ENCODE results near the gene CUTC.
"Not testable (repeated sequence)": the region's sequence is repeated elsewhere in the genome, so short reads cannot be mapped to it uniquely, and the experiment has no call there.

The CUTC gene

DNA sequence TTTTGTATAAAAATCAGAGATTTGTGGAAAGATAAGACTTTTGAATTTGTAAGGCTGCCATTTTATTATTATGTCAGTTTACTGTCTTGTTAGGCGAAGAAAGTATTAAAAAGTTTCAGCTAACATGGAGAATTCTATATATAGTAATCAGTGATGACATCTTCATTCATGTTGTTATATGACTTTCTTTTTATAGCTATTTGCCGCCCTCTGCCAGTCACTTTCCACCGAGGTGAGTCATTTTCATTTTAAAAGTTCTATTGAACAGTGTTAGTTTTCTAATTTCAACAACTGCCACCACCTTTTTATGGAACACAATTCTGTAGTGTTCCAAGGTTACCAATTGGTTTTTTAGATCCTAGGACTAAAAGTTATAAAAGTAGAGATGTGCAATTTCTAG, 11.8 kb downstream of the CUTC start:
- no peak for DNase-seq

DNA sequence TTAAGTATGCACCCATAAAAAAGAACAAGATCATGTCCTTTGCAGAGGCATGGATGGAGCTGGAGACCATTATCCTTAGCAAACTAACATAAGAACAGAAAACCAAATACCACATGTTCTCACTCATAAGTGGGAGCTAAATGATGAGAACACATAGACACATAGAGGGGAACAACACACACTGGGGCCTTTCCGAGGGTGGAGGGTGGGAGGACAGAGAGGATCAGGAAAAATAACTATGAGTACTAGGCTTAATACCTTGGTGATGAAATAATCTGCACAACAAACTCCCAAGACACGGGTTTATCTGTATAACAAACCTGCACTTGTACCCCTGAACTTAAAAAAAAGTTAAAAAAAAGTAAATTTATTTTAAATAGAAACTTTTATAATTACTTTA, 14.1 kb downstream of the CUTC start:
- DNase-seq = not testable (repeated sequence)

GRCh38 chr10:99748823-99749451, 16.9 kb downstream of the CUTC start:
- no peak for DNase-seq

DNA sequence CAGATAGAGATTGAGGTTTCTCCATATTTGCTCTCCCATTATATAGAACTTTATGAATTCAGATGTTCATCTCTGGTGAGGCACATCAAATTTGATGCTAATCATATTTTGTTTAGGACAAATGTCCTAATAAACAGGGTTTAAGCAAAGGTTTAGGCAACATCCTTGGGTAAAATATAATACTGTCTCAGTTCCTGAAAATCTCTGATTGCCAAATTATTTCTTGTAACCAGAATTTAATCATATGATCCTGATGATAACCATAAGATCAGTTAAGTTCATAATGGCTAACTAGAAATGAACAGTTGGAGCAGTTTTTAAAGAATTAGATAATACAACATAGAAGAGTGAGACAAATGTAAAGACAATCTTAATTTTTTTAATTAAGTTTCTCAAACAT, 18.6 kb downstream of the CUTC start:
- DNase-seq = no peak

DNA sequence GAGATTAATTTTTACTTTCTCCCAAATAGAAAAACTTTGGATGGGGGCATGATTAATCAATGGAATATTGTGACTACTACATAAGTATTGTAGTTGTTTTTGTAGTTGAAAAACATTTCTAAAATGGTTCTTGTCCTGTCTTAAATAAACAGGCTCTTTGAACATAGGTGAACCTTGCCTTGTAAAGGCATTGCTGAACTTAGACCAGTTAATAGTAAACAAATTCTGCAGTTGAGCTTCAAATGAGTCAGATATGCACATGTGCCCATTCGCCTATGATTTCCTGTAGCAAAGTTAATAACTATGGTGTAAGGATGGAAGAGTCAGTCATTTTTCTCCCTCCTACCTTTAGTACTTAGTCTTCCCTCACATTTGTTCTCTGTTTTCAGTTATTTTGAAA, 22.6 kb downstream of the CUTC start:
- no peak for DNase-seq

DNA sequence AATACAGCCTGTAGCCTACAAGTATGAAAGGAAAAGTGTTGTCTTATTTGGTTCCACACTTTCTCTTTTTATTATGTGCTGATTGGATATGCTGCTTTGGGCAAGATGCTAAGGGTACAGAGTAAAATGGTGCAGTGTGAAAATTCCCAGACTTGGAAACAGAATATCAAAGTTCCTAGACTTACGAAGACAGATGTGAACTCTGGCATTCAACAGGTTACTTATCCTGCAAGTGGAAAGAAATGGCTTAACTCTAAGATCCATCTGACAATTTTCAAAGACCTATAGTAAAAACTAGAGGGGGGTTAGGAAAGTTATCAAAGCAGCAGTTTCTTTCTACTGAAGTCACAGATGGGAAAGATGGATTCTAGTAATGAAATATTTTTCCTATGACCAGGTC, 24.1 kb downstream of the CUTC start:
- DNase-seq = no peak

- no peak for DNase-seq
These were observed 26.3 kb downstream of the CUTC start for GRCh38 chr10:99758211-99758891.

- DNase-seq = no peak
These were observed 28.3 kb downstream of the CUTC start for GRCh38 chr10:99760321-99760720.

GRCh38 chr10:99761365-99761764, 29.3 kb downstream of the CUTC start:
- no peak for DNase-seq

- DNase-seq = no peak
These were observed 33.8 kb downstream of the CUTC start for GRCh38 chr10:99765672-99766301.

DNA sequence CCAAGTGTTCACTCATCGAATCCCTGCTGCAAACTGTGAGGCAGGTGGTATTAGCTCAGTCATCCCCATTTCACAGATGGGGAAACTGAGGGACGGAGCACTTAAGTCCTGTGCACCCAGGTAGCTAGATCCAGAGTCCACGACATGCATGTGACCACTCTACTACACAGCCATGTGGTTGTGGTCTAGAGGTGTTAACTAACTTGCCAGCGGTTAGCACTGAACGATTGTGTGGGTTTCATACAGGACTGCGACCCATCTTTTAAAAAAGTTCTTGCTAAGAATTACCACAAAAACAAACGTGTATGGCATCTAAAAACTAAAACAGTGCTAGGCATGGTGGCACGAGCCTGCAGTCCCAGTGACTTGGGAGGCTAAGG, 34.3 kb downstream of the CUTC start:
- DNase-seq = no peak

DNA sequence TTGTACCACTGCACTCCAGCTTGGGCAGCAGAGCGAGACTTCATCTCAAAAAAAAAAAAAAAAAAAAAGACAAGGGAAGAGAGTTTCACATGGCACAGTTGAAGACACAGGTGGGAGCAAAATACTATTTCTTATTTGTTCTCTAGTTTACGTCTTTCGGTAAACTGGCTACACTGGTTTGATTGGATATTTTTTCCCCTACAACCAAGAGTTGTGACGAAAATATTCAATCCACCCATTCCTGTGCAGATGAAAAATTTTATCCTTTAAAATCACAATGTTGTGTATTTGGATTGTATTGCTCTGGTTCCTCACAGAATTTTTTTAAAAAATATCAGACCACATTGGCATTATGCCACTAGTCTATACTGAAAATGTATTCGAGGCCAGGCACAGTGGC, 35.9 kb downstream of the CUTC start:
- DNase-seq = no peak

GRCh38 chr10:99768556-99768955, 36.5 kb downstream of the CUTC start:
- DNase-seq = no peak

DNA sequence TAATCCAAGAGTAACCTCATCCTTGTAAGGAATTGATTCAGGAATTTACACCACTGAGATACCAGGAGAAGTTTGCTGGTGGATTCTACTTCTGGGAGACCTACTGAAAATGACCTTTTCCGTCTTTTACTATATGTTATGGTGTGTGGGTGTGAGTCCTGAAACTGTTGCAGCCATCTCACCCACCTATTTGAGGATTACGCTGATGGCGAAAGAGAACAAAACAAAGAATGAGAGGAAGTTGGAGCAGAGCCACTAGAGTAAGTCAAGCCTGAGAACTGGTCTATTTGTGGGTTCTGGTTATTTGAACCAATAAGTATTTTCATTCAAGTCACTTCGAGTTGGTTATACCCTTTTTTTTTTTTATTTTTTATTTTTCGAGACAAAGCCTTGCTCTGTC, 37.7 kb downstream of the CUTC start:
- no peak for DNase-seq

DNA sequence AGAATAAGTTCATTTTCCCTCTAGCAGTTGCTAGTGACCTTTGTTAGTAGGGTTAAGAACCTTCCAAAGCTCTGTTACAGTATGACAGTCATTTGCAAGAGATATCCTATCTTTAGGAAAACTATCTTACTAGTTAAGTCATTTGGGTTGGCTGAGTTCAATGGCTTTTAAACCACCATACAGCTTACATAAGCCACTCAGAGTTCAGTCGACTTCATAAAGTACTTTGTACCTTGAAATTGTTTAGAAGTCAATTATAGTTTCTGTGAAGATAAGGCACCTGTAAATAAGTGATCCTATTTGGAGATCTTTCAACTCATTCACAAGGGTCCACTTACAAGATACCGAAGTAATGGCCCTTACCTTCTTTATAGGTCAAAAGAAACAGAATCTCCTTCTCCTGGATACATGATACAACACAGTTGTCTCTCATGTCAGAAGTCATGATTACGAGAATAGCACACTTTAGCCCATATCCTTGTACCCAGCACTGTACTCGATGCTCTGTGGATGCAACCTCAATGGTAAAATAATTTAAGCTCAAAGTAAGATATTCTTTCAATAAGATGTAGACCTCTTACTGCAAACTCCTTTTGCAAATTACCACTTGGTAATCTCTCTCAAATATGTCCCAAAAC, 38.5 kb downstream of the CUTC start:
- DNase-seq = no peak

DNA sequence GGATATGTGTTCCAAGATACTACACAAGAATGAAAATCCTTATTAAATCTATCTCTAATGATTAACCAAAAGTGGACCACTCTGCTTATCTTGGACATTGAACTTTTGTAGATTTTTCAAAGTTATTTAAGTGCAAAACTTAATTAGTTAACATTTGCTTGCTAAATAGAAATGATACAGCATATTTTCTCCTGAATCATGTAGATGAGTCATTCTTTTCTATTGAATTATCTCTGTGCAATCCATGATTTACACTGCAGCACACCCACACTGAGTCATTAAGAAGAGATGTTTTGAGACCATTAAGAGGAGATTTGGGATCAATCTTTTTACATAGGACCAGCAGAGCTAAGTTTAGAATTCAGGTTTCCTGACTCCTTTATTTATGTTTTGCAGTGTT, 43.8 kb downstream of the CUTC start:
- DNase-seq = no peak

DNA sequence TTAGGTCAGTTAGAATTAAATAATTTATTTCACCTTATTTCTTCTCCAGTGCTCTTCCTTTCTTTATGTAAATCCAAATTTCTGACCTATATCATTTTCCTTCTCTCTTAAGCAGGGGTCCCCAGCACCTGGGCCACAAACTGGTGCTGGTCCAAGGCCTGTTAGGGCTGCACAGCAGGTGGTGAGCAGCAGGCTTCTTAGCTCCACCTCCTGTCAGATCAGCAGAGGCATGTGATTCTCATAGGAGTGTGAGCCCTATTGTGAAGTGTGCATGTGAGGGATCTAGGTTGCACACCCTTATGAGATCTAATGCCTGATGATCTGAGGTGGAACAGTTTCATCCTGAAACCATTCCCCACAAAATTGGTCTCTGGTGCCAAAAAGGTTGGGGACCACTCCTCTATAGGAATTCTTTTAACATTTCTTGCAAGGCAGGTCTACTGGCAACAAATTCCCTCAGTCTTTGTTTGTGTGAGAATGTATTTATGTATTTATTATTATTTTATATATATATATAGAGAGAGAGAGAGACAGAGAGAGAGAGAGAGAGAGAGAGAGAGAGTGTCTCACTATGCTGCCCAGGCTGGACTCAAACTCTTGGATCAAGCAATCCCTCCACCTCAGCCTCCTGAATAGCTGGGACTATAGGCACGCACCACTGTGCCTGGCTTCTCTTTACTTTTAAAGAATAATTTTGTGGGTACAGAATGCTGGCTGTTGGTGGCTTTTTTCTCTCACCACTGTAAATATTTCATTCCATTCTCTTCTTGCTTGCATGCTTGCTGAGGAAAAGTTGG, 46.1 kb downstream of the CUTC start:
- no peak for DNase-seq

- no peak for DNase-seq
These were observed 47.3 kb downstream of the CUTC start for GRCh38 chr10:99779335-99779734.

DNA sequence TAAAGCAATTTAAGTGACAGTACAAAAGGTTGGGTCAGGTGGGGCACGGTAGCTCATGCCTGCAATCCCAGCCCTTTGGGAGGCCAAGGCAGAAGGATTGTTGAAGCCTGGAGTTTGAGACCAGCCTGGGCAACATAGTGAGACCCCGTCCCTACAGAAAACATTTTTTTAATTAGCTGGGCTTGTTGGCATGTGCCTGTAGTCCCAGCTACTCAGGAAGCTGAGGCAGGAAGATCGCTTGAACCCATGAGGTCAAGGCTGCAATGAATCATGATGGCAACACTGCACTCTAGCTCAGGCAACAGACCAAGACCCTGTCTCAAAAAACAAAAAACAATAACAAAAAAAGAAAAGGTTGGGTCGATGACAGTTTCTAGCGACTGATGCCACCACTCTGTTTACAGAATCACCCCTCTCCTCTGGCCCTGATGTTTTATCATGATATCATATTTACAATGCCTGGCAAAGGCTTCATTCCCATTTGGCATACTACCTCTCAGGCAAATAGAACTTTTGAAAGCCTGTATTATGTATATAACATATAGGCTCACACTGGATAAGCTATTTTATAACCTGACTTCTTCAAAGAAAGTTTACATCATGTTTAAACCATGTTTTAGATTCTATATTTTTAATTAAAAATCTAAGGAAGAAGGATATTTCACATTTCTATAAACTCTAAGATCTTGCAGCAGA, 49.8 kb downstream of the CUTC start:
- DNase-seq = no peak

- no peak for DNase-seq
These were observed 50.6 kb downstream of the CUTC start, which contains the start of gene ABCC2 for GRCh38 chr10:99782447-99783286. Gene ABCC2, plus strand, starts transcription at chr10:99782640. Its CDS starts 205 bp downstream, at chr10:99782845.

DNA sequence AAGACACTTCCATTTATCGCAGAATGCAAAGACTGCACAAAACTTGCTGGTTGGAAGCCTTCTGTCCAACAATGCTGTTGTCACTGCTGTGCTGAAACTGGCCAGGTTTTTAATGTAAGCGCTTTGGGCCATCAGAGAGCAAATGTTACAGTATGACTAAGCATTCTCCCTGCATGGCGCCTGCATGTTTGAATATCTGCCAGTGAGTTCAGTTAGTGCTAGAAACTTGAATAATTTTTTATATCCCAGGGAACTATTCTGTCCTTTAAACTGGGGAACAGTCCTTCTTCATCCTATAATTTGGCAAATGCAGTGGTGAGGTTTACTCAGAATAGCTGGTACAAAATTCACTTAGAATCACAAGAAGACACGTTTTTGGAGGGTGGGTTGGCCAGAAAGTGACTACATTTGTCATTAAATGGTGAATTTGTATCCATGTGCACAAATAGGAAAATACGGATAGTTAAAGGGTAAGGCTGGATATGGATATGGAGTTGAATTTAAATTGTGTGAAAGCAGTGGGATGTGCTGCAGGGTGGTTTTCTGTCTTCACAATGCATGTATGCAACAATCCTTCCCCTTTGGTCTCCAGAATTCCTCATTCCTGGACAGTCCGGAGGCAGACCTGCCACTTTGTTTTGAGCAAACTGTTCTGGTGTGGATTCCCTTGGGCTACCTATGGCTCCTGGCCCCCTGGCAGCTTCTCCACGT, 52.1 kb downstream of the CUTC start:
- no peak for DNase-seq

All from bone marrow (tissue), 2 donors.